MCF 10A (cell line): ENCODE data around the gene CAMTA1. TPM values are rescaled to one million over a fixed set of nuclear protein-coding genes. Genes with fewer than 3 reads are reported as not detected.
A peak's percentile ranks its signal among the peaks of the same experiment; 100 is the strongest.

Source experiments
- BruUV-seq: library from RNA; stranded (reverse); fragments of 400-500 nt; replicated peaks from 2 replicates; lab custom pipeline; 2021; lab: Mats Ljungman, UMichigan
- CTCF ChIA-PET: fragments of 300-600 bp; sonication (Branson Sonifier 250); formaldehyde crosslinking; extraction: SDS; loops from one replicate; lab custom pipeline; 2021; ENCODE audit warnings: antibody characterized with exemption, inconsistent platforms; lab: Yijun Ruan, JAX
- POLR2A ChIA-PET: fragments of 300-600, 350-650 bp; sonication (Branson Sonifier 250); formaldehyde crosslinking; extraction: SDS; loops from one replicate; lab custom pipeline; 2020; ENCODE audit warnings: antibody characterized with exemption, inconsistent platforms; lab: Yijun Ruan, JAX
- DNase-seq: peaks from one replicate; pipeline ENCODE4 v3.0.0-alpha.2; 2018; ENCODE audit not compliant: unreplicated experiment
- H3K27ac Mint-ChIP-seq: one replicate; pipeline ENCODE4 v1.8.0; 2022; ENCODE audit warnings: mild to moderate bottlenecking, low read depth, mixed read lengths; ENCODE audit not compliant: unreplicated experiment
- H3K27me3 Mint-ChIP-seq: one replicate; pipeline ENCODE4 v1.8.0; 2022; ENCODE audit warnings: mixed read lengths; ENCODE audit not compliant: insufficient read depth, unreplicated experiment
- H3K36me3 Mint-ChIP-seq: one replicate; pipeline ENCODE4 v1.8.0; 2022; ENCODE audit warnings: mild to moderate bottlenecking, moderate library complexity, mixed read lengths; ENCODE audit not compliant: insufficient read depth, unreplicated experiment
- H3K4me1 Mint-ChIP-seq: one replicate; pipeline ENCODE4 v1.8.0; 2022; ENCODE audit warnings: mixed read lengths; ENCODE audit not compliant: insufficient read depth, unreplicated experiment
- H3K4me3 Mint-ChIP-seq: one replicate; pipeline ENCODE4 v1.8.0; 2022; ENCODE audit warnings: mild to moderate bottlenecking, moderate library complexity, mixed read lengths; ENCODE audit not compliant: unreplicated experiment
- H3K9me3 Mint-ChIP-seq: one replicate; pipeline ENCODE4 v1.8.0; 2022; ENCODE audit warnings: mixed read lengths; ENCODE audit not compliant: unreplicated experiment
- intact Hi-C: fragments of 100-400 bp; cut with micrococcal nuclease; formaldehyde crosslinking; loops from 2 replicates; pipeline ENCODE4 v1.14.1; 2022
- total RNA-seq: library from RNA; stranded (reverse); gene quantifications from 2 replicates; pipeline ENCODE4 v1.2.3, GENCODE V29; 2022
- TF ChIP-seq, protein P1 (sequence below): fragments of 200-600 bp; IDR thresholded peaks from one replicate; pipeline ENCODE4 v1.8.0; 2022; ENCODE audit warnings: antibody characterized with exemption, mild to moderate bottlenecking; ENCODE audit not compliant: unreplicated experiment

The CAMTA1 gene
- total RNA-seq, 1 experiment from 2014 or later: 74.1 TPM

DNA sequence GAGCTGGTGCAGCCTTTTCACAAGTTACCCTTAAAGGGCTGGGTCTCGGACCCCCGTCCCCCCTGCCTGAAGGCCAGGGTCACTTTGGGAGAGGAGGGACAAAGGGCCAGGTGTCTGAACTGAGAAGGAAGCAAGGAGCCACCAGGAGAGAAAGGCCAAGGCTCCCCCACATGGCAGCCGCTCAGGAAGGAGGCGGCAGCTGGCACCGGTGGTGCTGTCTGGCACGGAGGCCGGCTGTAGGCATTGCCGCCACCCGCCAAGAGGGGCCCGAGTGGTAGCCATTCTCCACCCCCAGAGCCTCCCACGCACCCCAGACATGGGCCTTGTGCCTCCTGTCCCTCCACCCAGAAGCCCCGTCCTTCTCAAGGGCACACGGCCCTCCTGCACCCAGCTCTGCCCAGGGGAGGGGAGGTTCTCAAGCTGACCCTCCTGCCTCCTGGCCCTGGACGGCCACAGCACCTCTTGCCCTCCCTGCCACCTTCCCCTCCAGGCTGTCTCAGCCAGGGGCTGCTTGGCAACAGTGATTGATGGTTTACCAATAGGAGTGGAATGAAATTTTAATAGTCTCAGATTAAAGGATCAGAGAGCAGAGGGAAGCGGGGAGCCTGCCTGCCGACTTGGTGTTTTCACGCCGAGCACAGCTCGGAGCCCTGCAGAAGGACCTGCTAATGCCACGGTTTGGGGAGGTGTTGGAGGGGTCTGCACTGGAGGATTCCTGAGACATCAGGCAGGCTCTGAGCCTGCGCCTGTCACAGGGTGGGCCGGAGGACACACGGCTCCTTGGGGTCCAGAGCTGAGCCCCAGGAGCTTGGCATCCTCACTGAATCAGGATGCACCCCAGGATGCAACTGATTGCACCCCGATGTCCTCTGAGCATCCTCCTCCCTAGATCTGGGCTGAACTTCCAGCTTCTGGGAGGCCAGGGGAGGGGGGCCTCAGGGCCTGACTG is 773.9 kb downstream of the CAMTA1 start:
- Mint-ChIP-seq H3K36me3 (no peaks in the 10 kb centered on the region), H3K9me3 (no peaks in the 10 kb centered on the region), H3K4me3 (no peak overlapping the region), H3K27me3 (no peaks in the 10 kb centered on the region), H3K27ac (no peak overlapping the region), H3K4me1 (no peaks in the 10 kb centered on the region)
- intact Hi-C loops: no loop called here
- no peak for DNase-seq
- TF ChIP-seq, protein P1, sequence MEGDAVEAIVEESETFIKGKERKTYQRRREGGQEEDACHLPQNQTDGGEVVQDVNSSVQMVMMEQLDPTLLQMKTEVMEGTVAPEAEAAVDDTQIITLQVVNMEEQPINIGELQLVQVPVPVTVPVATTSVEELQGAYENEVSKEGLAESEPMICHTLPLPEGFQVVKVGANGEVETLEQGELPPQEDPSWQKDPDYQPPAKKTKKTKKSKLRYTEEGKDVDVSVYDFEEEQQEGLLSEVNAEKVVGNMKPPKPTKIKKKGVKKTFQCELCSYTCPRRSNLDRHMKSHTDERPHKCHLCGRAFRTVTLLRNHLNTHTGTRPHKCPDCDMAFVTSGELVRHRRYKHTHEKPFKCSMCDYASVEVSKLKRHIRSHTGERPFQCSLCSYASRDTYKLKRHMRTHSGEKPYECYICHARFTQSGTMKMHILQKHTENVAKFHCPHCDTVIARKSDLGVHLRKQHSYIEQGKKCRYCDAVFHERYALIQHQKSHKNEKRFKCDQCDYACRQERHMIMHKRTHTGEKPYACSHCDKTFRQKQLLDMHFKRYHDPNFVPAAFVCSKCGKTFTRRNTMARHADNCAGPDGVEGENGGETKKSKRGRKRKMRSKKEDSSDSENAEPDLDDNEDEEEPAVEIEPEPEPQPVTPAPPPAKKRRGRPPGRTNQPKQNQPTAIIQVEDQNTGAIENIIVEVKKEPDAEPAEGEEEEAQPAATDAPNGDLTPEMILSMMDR: no peak
- ChIA-PET CTCF (interaction anchor here (0.7 kb wide), 1 partner anchor 339 kb away, joined by 4 read pairs; no protein-coding TSS in a partner anchor), POLR2A (no interaction called here)
- BruUV-seq: no TSS peak

DNA sequence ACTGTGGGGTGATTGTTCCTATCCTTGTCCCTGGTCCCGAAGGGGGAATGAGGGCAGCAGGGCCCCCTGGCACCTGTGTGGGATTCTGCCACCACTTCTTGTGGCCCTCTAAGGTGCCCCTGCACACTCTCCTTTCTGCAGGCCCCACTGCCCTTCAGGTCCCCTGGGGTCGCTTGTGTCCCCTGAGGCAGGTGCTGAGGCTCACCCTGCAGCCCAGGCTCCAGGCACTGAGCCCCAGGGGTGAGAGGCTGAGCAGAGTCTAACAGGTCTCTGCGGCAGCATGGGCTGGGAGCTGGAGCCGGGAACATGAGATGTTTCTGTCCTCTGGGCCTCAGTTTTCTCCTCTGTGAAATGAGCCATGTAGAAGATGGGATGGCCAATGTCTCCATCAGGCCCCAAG is 774.9 kb downstream of the CAMTA1 start:
- no peaks in the 10 kb centered on the region for H3K4me1 Mint-ChIP-seq
- TF ChIP-seq, protein P1: no peak
- no peaks in the 10 kb centered on the region for H3K9me3 Mint-ChIP-seq
- no peaks in the 10 kb centered on the region for H3K36me3 Mint-ChIP-seq
- intact Hi-C loops: no loop called here
- H3K27me3 Mint-ChIP-seq: no peaks in the 10 kb centered on the region
- DNase-seq: no peak
- H3K27ac Mint-ChIP-seq: no peak overlapping the region
- POLR2A ChIA-PET: no interaction called here
- CTCF ChIA-PET: no interaction called here
- no peak overlapping the region for H3K4me3 Mint-ChIP-seq
- no TSS peak for BruUV-seq

DNA sequence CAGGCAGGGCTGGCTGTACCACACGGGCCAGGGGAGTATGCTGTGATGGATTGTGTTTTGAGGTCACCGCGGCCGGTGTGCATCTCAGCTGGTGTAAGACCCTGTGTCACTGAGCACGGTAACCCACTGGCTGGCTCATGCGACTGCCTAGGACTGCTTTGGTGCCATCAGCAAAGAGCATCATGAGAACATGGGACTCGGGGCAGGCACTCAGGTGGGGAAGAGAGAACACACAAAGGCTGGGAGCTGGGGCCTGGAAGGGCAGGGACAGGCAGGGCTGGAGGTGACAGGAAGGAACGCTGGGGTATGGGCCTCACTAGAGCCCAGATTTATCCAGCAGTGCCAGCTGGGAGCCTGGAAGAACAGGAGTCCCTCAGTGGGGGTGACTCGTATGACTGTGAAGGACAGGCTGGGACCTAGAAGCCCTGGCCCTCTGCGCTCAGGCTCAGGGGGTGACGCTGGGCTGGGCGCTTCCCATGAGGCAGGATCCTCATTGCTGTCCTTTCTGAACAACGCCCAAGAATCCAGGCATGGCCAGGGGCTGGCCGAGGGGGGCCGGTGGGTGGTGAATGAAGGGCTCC is 775.4 kb downstream of the CAMTA1 start:
- intact Hi-C loops: no loop called here
- DNase-seq: no peak
- no peaks in the 10 kb centered on the region for H3K9me3 Mint-ChIP-seq
- H3K36me3 Mint-ChIP-seq: no peaks in the 10 kb centered on the region
- H3K27me3 Mint-ChIP-seq: no peaks in the 10 kb centered on the region
- no TSS peak for BruUV-seq
- H3K4me3 Mint-ChIP-seq: no peak overlapping the region
- no peaks in the 10 kb centered on the region for H3K4me1 Mint-ChIP-seq
- H3K27ac Mint-ChIP-seq: no peak overlapping the region
- ChIA-PET POLR2A (no interaction called here), CTCF (interaction anchor here (0.5 kb wide), 1 partner anchor 340 kb away, joined by 5 read pairs; no protein-coding TSS in a partner anchor)
- TF ChIP-seq, protein P1: no peak

DNA sequence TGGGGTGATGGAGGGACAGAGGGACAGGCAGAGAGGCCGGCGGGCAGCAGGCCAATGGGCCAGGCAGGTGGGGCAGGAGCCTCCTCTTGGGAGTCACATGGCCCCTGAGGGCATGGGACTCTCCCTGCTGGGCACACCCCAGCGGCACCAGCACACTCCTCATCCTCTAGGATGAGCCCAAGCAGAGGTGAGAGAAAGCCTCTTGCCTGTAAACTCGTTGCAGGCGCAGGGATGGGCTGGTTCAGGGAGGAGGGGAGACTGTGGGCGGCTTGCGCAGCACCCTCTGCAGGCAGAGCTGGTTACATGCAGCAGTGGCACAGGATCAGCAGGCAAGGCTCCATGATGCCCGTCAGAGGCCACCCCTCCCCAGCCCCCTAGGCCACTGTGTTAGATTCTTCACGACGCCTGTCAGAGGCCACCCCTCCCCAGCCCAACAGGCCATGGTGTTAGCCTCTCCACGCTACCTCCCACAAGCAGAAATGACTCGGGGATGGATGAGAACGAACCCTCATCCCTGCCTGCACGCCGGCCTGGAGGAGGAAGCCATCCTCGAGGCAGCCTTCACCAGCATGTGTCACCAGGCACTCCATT is 776.2 kb downstream of the CAMTA1 start:
- Mint-ChIP-seq H3K4me1 (no peaks in the 10 kb centered on the region), H3K27ac (no peak overlapping the region), H3K9me3 (no peaks in the 10 kb centered on the region), H3K36me3 (no peaks in the 10 kb centered on the region), H3K27me3 (no peaks in the 10 kb centered on the region), H3K4me3 (no peak overlapping the region)
- BruUV-seq: no TSS peak
- no peak for DNase-seq
- ChIA-PET POLR2A (no interaction called here), CTCF (interaction anchor here (0.6 kb wide), 1 partner anchor 25 kb away, joined by 3 read pairs; no protein-coding TSS in a partner anchor)
- intact Hi-C loops: no loop called here
- TF ChIP-seq, protein P1: peak; percentile 23
